Measurements from ENCODE around the gene FAM167B. TPM values are rescaled to one million over a fixed set of nuclear protein-coding genes. Genes with fewer than 3 reads are reported as not detected.

Gene FAM167B
- 2.5 TPM for total RNA-seq
- polyA plus RNA-seq, result 8.2 TPM

DNA sequence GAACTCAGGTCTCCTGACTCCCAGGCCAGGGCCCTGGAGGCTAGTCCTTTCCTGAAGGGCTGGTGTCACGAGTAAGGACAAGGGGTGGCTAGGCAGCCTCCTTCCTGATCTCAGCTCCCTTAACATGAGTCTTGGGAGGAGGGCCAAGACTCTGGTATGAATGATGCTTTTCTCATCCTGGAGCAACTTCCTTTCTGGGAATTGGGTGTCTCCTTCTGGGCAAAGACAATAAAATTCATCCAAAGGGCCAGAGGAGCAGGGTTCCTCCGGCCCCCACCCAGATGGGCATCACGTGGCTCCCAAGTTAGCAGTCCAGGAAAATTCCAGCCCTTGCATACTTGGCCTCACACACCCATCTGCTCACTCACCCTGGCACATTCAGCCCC, at the start of gene FAM167B:
FAM167B (plus strand) TSS at position 335 of the 386 bp plus-strand sequence. CDS start 200 bp downstream, outside the sequence.
- Histone ChIP-seq H3K27ac (ENCODE audit: low read depth) (peak within 1 kb of the TSS; percentile 54), H3K4me1 (ENCODE audit: insufficient read depth) (no peaks in the 10 kb centered on the region), H3K4me3 (ENCODE audit: low read depth, low read length) (no peak within 1 kb of the TSS), H3K36me3 (ENCODE audit: insufficient read depth) (no peaks in the 10 kb centered on the region)
- 22% methylated on average over 3 of the region's 3 CpGs for WGBS
- DNase-seq (ENCODE audit: extremely low spot score), result no peak

DNA sequence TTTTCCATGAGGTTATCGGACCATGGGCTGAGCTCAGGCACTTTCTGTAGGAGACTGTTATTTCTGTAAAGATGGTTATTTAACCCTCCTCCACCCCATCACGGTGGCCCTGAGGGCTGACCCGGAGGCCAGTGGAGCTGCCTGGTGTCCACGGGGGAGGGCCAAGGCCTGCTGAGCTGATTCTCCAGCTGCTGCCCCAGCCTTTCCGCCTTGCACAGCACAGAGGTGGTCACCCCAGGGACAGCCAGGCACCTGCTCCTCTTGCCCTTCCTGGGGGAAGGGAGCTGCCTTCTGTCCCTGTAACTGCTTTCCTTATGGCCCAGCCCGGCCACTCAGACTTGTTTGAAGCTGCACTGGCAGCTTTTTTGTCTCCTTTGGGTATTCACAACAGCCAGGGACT, 49.2 kb upstream of the FAM167B start:
- WGBS, result 66% methylated on average over 6 of the region's 6 CpGs
- DNase-seq (ENCODE audit: extremely low spot score), result no peak
- Histone ChIP-seq H3K4me1 (ENCODE audit: insufficient read depth) (no peaks in the 10 kb centered on the region), H3K4me3 (ENCODE audit: low read depth, low read length) (no peak overlapping the region), H3K27ac (ENCODE audit: low read depth) (no peak overlapping the region), H3K36me3 (ENCODE audit: insufficient read depth) (peaks cover 2% of the 10 kb centered on the region)

DNA sequence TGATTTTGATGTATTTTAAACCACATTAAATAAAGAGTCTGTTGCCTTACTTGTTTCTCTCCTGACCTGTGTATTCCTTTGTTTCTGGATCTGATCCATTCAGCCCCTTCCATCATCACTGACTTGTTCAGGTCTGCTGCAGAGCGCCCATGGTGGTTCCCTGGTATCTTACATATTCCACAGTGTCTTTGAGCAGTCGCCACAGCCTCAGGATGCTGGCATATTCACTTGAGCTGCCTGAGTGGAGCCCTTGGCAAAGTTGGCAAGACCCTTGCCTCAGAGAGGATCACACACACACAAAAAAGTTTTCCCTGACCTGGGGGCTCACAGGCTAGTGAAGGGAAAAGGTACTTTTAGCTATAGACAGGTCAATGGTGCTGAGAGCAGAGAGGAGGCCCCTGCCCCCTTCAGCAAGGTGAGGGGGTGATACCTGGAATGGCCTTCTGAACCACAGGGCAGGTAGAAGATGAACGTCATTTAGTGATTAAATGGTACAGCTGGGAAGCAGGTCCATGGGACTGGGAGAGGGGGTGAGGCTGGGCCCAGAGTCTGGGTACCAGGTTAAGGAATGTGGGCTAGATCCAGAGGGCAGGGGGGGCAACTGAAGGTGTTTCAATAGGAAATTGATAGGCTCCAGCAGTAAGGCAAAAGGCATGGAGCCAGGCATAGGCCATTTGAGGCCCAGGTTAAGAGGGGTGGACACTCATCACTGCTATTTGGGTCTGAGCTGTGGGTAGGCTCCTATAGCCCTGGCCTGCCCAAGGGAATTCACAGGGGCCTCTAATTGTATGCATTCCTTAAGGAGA, 48.6 kb upstream of the FAM167B start:
- no peak overlapping the region for H3K27ac ChIP-seq (ENCODE audit: low read depth)
- WGBS, result 89% methylated on average over 3 of the region's 3 CpGs
- H3K36me3 ChIP-seq (ENCODE audit: insufficient read depth), result peaks cover 2% of the 10 kb centered on the region
- DNase-seq (ENCODE audit: extremely low spot score), result no peak
- no peaks in the 10 kb centered on the region for H3K4me1 ChIP-seq (ENCODE audit: insufficient read depth)
- H3K4me3 ChIP-seq (ENCODE audit: low read depth, low read length), result no peak overlapping the region

GRCh38 chr1:32199043-32199716, 47.8 kb upstream of the FAM167B start:
- H3K4me1 ChIP-seq (ENCODE audit: insufficient read depth), result no peaks in the 10 kb centered on the region
- H3K4me3 ChIP-seq (ENCODE audit: low read depth, low read length), result no peak overlapping the region
- peaks cover 2% of the 10 kb centered on the region for H3K36me3 ChIP-seq (ENCODE audit: insufficient read depth)
- no peak overlapping the region for H3K27ac ChIP-seq (ENCODE audit: low read depth)
- DNase-seq (ENCODE audit: extremely low spot score), result no peak
- WGBS, result 51% methylated on average over 4 of the region's 4 CpGs

DNA sequence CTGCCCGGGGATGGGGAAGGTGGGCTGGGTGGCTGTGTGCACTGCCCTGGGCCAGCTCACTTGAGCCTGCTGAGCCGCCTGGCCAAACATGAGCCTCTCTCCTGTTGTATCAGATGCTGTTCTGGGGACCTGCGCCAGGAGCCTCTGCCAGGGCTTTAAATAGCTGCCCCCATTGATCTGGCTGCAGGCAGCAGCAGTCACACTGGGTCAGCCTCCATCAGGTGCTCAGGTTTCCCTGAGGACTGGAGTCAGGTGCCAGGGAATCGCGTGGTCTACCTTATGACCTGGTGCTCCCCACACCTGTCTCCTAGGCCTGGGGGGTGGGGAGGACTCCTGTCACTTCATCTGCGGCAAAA, 47.3 kb upstream of the FAM167B start:
- H3K36me3 ChIP-seq (ENCODE audit: insufficient read depth), result peaks cover 2% of the 10 kb centered on the region
- WGBS, result 27% methylated on average over 6 of the region's 6 CpGs
- no peak for DNase-seq (ENCODE audit: extremely low spot score)
- H3K4me1 ChIP-seq (ENCODE audit: insufficient read depth), result no peaks in the 10 kb centered on the region
- H3K4me3 ChIP-seq (ENCODE audit: low read depth, low read length), result no peak overlapping the region
- H3K27ac ChIP-seq (ENCODE audit: low read depth), result no peak overlapping the region

DNA sequence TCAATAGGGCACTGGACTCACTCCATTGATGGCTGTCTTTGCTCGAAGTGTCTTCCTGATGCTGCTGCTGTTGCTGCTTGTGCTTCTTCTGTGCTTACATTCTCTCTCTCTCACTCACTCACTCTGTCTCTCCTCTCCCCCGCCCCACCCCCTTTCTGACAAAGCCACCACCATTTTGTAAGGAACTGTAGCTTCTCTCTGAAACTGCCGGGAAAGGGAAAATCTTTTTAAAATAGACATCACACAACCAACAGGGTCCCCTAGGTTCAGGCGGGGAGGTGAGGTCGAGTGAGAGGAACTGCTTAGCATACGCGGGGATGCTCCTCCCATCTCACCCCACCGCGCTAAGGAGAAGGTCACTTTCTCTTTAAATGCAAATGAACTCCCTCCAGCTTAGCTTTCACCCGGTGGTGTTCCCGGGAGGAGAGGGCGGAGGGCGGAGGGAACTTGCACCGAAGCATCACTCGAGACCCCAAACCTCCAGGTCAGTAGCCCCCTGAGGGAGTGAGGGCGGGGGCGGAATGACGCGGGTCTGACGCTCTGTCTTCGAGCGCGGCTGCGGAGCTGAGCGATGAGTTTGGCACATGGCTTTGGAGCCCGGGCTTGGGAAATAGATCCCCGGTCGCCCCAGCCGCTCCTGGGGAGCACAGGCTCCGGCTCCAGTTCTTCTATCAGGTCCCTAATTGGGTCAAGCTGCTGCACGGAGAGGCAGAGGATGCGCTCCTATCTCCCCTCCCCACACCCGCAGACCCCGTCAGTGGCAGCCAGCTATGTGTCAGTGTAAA, 46.6 kb upstream of the FAM167B start, which contains the start of gene CCDC28B:
CCDC28B (plus strand) TSS at position 370 of the 785 bp plus-strand sequence. CDS start 1,341 bp downstream, outside the sequence.
- Histone ChIP-seq H3K27ac (ENCODE audit: low read depth) (peak within 1 kb of the TSS; percentile 14), H3K4me3 (ENCODE audit: low read depth, low read length) (peak within 1 kb of the TSS; percentile 43), H3K36me3 (ENCODE audit: insufficient read depth) (no peaks in the 10 kb centered on the region), H3K4me1 (ENCODE audit: insufficient read depth) (no peaks in the 10 kb centered on the region)
- WGBS, result under 1% methylated on average over 34 of the region's 34 CpGs
- DNase-seq (ENCODE audit: extremely low spot score), result peak; percentile 72

- Histone ChIP-seq H3K4me3 (ENCODE audit: low read depth, low read length) (peak overlapping the region; percentile 43), H3K4me1 (ENCODE audit: insufficient read depth) (no peaks in the 10 kb centered on the region), H3K36me3 (ENCODE audit: insufficient read depth) (no peaks in the 10 kb centered on the region), H3K27ac (ENCODE audit: low read depth) (no peak overlapping the region)
- WGBS, result 1% methylated on average over 26 of the region's 26 CpGs
- DNase-seq (ENCODE audit: extremely low spot score), result no peak
These were observed 45.8 kb upstream of the FAM167B start for GRCh38 chr1:32201011-32201855.

DNA sequence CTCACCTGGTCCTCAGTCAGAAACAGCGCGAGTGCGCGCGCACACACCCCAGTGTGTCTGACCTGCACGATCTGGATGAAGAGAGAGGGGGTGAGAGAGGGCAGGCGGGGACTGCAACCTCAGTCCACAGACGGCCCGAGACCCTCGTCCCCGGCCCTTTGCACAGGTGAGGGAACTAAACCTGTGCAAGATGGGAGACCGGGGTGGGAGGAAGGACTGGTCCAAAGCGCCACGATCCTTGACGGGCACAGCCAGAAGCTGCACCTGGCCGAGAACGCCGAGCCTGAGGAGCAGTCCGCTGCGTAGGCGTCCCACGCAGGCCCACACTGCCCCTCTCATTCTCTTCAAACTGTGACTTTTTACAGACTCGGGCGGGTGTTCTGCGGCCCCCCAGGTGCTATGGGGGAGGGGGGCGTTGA, 42.1 kb upstream of the FAM167B start:
- WGBS, result 26% methylated on average over 26 of the region's 26 CpGs
- H3K4me1 ChIP-seq (ENCODE audit: insufficient read depth), result no peaks in the 10 kb centered on the region
- DNase-seq (ENCODE audit: extremely low spot score), result no peak
- H3K27ac ChIP-seq (ENCODE audit: low read depth), result no peak overlapping the region
- no peaks in the 10 kb centered on the region for H3K36me3 ChIP-seq (ENCODE audit: insufficient read depth)
- H3K4me3 ChIP-seq (ENCODE audit: low read depth, low read length), result peak overlapping the region; percentile 50

DNA sequence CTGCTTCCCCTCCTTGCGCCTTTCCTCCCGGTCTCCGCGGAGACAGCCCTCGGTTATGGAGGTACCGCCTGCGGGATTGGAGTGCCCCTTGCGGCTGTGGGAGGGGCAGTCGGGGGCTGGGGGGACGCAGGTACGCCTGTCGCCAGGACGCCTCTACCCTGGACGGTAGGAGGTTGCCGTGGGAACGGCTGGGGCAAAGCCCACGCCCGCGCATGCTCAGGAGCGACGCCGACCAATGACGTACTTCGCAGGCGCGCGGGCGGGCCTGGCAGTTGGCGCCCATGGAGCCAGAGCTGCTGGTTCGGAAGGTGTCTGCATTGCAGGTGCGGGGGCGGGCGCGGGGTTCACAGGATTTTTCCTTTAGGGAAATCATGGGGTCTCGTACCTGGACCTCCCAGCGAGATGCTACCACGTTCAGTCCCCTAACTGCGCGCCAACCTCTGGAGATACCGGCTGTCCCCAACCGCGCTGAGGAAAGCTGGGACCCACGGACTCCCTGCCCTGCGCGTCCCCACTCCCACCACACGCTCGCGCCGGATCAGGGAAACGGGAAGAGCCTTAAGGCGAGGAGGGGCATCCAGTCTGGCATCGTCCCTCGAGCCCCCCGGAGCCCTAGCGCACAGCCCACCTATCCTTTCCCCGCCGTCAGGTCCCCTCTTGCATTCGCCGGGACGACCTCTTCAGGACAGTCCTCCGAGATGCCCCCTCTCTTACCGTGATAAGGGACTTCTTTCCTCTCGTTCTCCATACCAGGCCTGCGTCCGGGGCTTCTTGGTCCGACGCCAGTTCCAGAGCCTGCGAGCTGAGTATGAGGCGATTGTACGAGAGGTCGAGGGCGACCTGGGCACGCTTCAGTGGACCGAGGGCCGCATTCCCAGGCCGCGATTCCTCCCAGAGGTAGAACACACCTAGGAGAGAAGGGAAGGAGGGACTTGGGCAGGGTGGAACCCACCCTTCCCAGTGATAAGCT, 41.3 kb upstream of the FAM167B start, which contains the start of gene IQCC:
IQCC (plus strand) TSS at position 271 of the 970 bp plus-strand sequence; CDS start at position 282, 11 bp downstream.
- peak; percentile 69 for DNase-seq (ENCODE audit: extremely low spot score)
- Histone ChIP-seq H3K36me3 (ENCODE audit: insufficient read depth) (no peaks in the 10 kb centered on the region), H3K4me3 (ENCODE audit: low read depth, low read length) (peak within 1 kb of the TSS; percentile 50), H3K4me1 (ENCODE audit: insufficient read depth) (no peaks in the 10 kb centered on the region), H3K27ac (ENCODE audit: low read depth) (no peak within 1 kb of the TSS)
- WGBS, result 2% methylated on average over 77 of the region's 77 CpGs

- Histone ChIP-seq H3K36me3 (ENCODE audit: insufficient read depth) (no peaks in the 10 kb centered on the region), H3K4me3 (ENCODE audit: low read depth, low read length) (no peak overlapping the region), H3K4me1 (ENCODE audit: insufficient read depth) (no peaks in the 10 kb centered on the region), H3K27ac (ENCODE audit: low read depth) (no peak overlapping the region)
- WGBS, result 85% methylated on average over 6 of the region's 6 CpGs
- no peak for DNase-seq (ENCODE audit: extremely low spot score)
These were observed 38.6 kb upstream of the FAM167B start for GRCh38 chr1:32208469-32208868.

DNA sequence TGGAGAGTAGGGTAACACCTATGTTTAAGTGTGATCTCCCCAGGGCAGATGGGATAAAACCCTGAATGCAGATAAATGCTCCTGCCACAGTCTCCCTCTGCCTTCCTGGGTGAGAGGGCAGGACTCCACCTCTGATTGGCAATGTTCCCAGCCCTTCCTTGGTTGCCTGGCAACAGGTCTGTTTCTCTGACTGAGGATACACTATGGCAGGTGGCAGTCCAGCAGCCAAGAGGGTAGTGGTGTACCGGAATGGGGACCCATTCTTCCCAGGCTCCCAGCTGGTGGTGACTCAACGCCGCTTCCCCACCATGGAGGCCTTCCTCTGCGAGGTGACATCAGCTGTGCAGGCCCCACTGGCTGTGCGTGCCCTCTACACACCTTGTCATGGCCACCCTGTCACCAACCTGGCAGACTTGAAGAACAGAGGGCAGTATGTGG, 38.1 kb upstream of the FAM167B start, which contains the start of gene DCDC2B:
DCDC2B (plus strand) TSS at position 199 of the 438 bp plus-strand sequence; CDS start at position 204, 5 bp downstream.
- Histone ChIP-seq H3K4me3 (ENCODE audit: low read depth, low read length) (no peak within 1 kb of the TSS), H3K4me1 (ENCODE audit: insufficient read depth) (no peaks in the 10 kb centered on the region), H3K27ac (ENCODE audit: low read depth) (no peak within 1 kb of the TSS), H3K36me3 (ENCODE audit: insufficient read depth) (no peaks in the 10 kb centered on the region)
- WGBS, result 72% methylated on average over 5 of the region's 5 CpGs
- DNase-seq (ENCODE audit: extremely low spot score), result peak; percentile 54
